SK-N-SH (cell line): Measurements from ENCODE around the gene PWP1. TPM values are rescaled to one million over a fixed set of nuclear protein-coding genes. Genes with fewer than 3 reads are reported as not detected.

ENCODE experiments used
- CTCF ChIA-PET: fragments of 300-600, 350-600 bp; formaldehyde crosslinking; extraction: SDS; loops from one replicate; lab custom pipeline; 2021; lab: Yijun Ruan, JAX
- POLR2A ChIA-PET: fragments of 350-600 bp; sonication (Branson Sonifier 250); formaldehyde crosslinking; extraction: SDS; loops from one replicate; lab custom pipeline; 2020; ENCODE audit warnings: antibody characterized with exemption, inconsistent platforms; lab: Yijun Ruan, JAX
- DNase-seq: peaks from one replicate; pipeline ENCODE4 v3.0.0; 2012
- H2AFZ ChIP-seq: fragments of 200-600 bp; sonication (generic); 2 replicates; pipeline ENCODE4 v1.8.1; 2016; ENCODE audit warnings: antibody characterized with exemption, mild to moderate bottlenecking, low read depth
- H3F3A ChIP-seq: fragments of 200-600 bp; sonication (generic); replicated peaks from 2 replicates; pipeline ENCODE3; 2016; ENCODE audit warnings: antibody characterized with exemption, mild to moderate bottlenecking; ENCODE audit not compliant: insufficient read depth
- H3K27ac ChIP-seq, 2 experiments: fragments of 200-500 bp in 1 of 2; fragments of 200-600 bp in 1 of 2; sonication (Bioruptor generic) in 1 of 2; sonication (generic), shearing (Covaris generic) in 1 of 2; 2 replicates each; pipeline versions ENCODE4 v1.5.1 to v1.6.1; 2014 to 2016; ENCODE audit warnings: low read depth in 2 of 2, inconsistent platforms in 1 of 2, low read length in 1 of 2, mild to moderate bottlenecking in 1 of 2, mixed read lengths in 1 of 2
- H3K27me3 ChIP-seq: fragments of 200-600 bp; sonication (generic), shearing (Covaris generic); 2 replicates; pipeline ENCODE4 v1.6.1; 2016; ENCODE audit warnings: mixed run types; ENCODE audit not compliant: insufficient read depth
- H3K36me3 ChIP-seq, 2 experiments: fragments of 200-500 bp in 1 of 2; fragments of 200-600 bp in 1 of 2; sonication (Bioruptor generic) in 1 of 2; sonication (generic) in 1 of 2; replicated peaks in 1 of 2; 2 replicates each; pipeline versions ENCODE3 to v1.5.1; 2014 to 2016; ENCODE audit warnings: low read length in 1 of 2, mild to moderate bottlenecking in 1 of 2; ENCODE audit not compliant: insufficient read depth in 2 of 2, control insufficient read depth in 1 of 2
- H3K4me1 ChIP-seq, 2 experiments: fragments of 200-500 bp in 1 of 2; fragments of 200-600 bp in 1 of 2; sonication (Bioruptor generic) in 1 of 2; sonication (generic), shearing (Covaris generic) in 1 of 2; 2 replicates each; pipeline versions ENCODE4 v1.5.1 to v1.6.1; 2014 to 2016; ENCODE audit warnings: low read depth in 1 of 2, low read length in 1 of 2, mixed run types in 1 of 2; ENCODE audit not compliant: insufficient read depth in 2 of 2, control insufficient read depth in 1 of 2
- H3K4me2 ChIP-seq: fragments of 200-600 bp; sonication (generic), shearing (Covaris generic); 2 replicates; pipeline ENCODE4 v1.6.1; 2017; ENCODE audit warnings: mixed run types
- H3K4me3 ChIP-seq, 2 experiments: fragments of 200-500 bp in 1 of 2; fragments of 200-600 bp in 1 of 2; sonication (Bioruptor generic) in 1 of 2; sonication (generic), shearing (Covaris generic) in 1 of 2; 2 replicates each; pipeline versions ENCODE4 v1.5.1 to v1.8.1; 2014 to 2016; ENCODE audit warnings: low read depth in 2 of 2, inconsistent platforms in 1 of 2, low read length in 1 of 2, mild to moderate bottlenecking in 1 of 2, mixed read lengths in 1 of 2, moderate library complexity in 1 of 2
- H3K79me2 ChIP-seq: fragments of 200-600 bp; sonication (generic); 2 replicates; pipeline ENCODE4 v1.8.1; 2017; ENCODE audit warnings: mild to moderate bottlenecking; ENCODE audit not compliant: insufficient read depth
- H3K9ac ChIP-seq: fragments of 200-600 bp; sonication (generic); 2 replicates; pipeline ENCODE4 v1.6.1; 2017; ENCODE audit warnings: mixed run types
- H3K9me2 ChIP-seq: fragments of 200-600 bp; sonication (generic); 2 replicates; pipeline ENCODE4 v1.6.1; 2017; ENCODE audit warnings: mixed run types
- H3K9me3 ChIP-seq: fragments of 200-600 bp; sonication (generic); 2 replicates; pipeline ENCODE4 v1.6.1; 2017; ENCODE audit warnings: mixed run types, mild to moderate bottlenecking, moderate library complexity
- H4K20me1 ChIP-seq: fragments of 200-600 bp; sonication (generic); 2 replicates; pipeline ENCODE4 v1.6.1; 2017; ENCODE audit warnings: mild to moderate bottlenecking, mixed run types; ENCODE audit not compliant: insufficient read depth
- ELF1 ChIP-seq: IDR thresholded peaks from 2 replicates; pipeline ENCODE4 v1.4.0; 2012
- EP300 ChIP-seq, 2 experiments: IDR thresholded peaks; 2 replicates each; pipeline versions ENCODE4 v1.4.0 to v1.6.1; 2012; ENCODE audit warnings: borderline replicate concordance in 1 of 2, low read depth in 1 of 2, low read length in 1 of 2
- FOXM1 ChIP-seq: IDR thresholded peaks from 2 replicates; pipeline ENCODE4 v1.4.0; 2012; ENCODE audit warnings: low read depth, mild to moderate bottlenecking
- JUND ChIP-seq: IDR thresholded peaks from 2 replicates; pipeline ENCODE4 v1.4.0; 2012
- MXI1 ChIP-seq: IDR thresholded peaks from 2 replicates; pipeline ENCODE4 v1.6.1; 2012; ENCODE audit warnings: mild to moderate bottlenecking, low read depth, low read length, improper control_type of control experiment
- NFIC ChIP-seq: IDR thresholded peaks from 2 replicates; pipeline ENCODE4 v1.4.0; 2012; ENCODE audit warnings: borderline replicate concordance
- RCOR1 ChIP-seq: fragments of 150-350 bp; IDR thresholded peaks from 2 replicates; pipeline ENCODE4 v1.6.1; 2017; ENCODE audit warnings: antibody characterized with exemption, low read length
- RFX5 ChIP-seq: IDR thresholded peaks from 2 replicates; pipeline ENCODE4 v1.6.1; 2012; ENCODE audit warnings: mild to moderate bottlenecking, improper control_type of control experiment, low read length
- SIN3A ChIP-seq: IDR thresholded peaks from 2 replicates; pipeline ENCODE4 v1.6.1; 2012; ENCODE audit warnings: low read depth, mild to moderate bottlenecking, low read length, moderate library complexity, borderline replicate concordance
- TAF1 ChIP-seq: IDR thresholded peaks from 2 replicates; pipeline ENCODE4 v1.6.1; 2012; ENCODE audit warnings: low read depth, mild to moderate bottlenecking, low read length, moderate library complexity, borderline replicate concordance
- TCF12 ChIP-seq: IDR thresholded peaks from 2 replicates; pipeline ENCODE4 v1.4.0; 2012
- TEAD4 ChIP-seq: IDR thresholded peaks from 2 replicates; pipeline ENCODE4 v1.4.0; 2012; ENCODE audit warnings: mild to moderate bottlenecking, borderline replicate concordance; ENCODE audit not compliant: insufficient read depth
- WGBS: methylation state at CpG from one replicate; pipeline ENCODE4 v1.1.6; 2017; ENCODE audit warnings: low lambda C conversion rate; 5-methylcytosine and 5-hydroxymethylcytosine counted together
- polyA plus RNA-seq, 3 experiments: library from polyadenylated mRNA; depleted of rRNA; stranded (reverse); fragments of >200 nt; gene quantifications; 2 replicates each; pipeline ENCODE4 v1.2.3, GENCODE V29; 2012
- TF ChIP-seq, protein P1 (sequence below): IDR thresholded peaks from 2 replicates; pipeline ENCODE4 v1.4.0; 2012; ENCODE audit warnings: low read depth, borderline replicate concordance
- TF ChIP-seq, protein P2 (sequence below): fragments of 200-600 bp; sonication (generic); IDR thresholded peaks from 2 replicates; pipeline ENCODE4 v1.6.1; 2017; ENCODE audit warnings: antibody characterized with exemption, mild to moderate bottlenecking, moderate library complexity
- TF ChIP-seq, protein P3 (sequence below): IDR thresholded peaks from 2 replicates; pipeline ENCODE4 v1.6.1; 2012; ENCODE audit warnings: mild to moderate bottlenecking, low read depth, low read length, moderate library complexity
- TF ChIP-seq, protein P4 (sequence below): IDR thresholded peaks from 2 replicates; pipeline ENCODE4 v1.4.0; 2012; ENCODE audit warnings: low read depth

Gene PWP1
- polyA plus RNA-seq, 1 of the 3 experiments (the other 2 are of a cell fraction): 129 TPM

DNA sequence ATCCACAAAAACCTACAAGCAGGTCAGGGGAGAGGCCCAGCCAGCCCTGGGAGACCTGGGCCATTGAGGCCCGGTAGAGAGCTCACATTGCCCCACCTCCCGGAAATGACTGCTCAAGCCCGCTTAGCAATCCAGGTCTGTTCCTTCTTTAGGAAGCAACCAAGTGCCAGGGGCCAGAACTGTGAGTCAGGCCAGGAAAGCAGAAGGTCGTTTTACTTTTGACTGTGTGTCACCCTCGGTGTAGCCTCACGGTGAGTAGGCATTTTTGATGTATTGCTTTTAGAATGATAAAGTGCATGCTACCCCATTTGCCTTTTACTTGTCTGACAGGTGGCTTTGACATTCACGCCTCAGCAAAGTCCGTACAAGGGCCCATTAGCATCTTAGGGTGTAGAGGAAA is 25.4 kb upstream of the PWP1 start:
- Histone ChIP-seq H3K79me2 (no peaks in the 10 kb centered on the region), H3K27me3 (no peaks in the 10 kb centered on the region), H3K9ac (no peak overlapping the region), H3K36me3 (no peaks in the 10 kb centered on the region), H3K4me1 (peaks cover 0 to 11% of the 10 kb centered on the region in 2 experiments; a peak in 1 of 4 replicates), H3K9me2 (no peaks in the 10 kb centered on the region), H3K4me2 (no peak overlapping the region), H3F3A (no peaks in the 10 kb centered on the region), H4K20me1 (no peaks in the 10 kb centered on the region), H3K4me3 (no peak overlapping the region), H3K27ac (no peak overlapping the region), H2AFZ (no peak overlapping the region), H3K9me3 (no peaks in the 10 kb centered on the region)
- DNase-seq: no peak
- 67% methylated on average over 8 of the region's 8 CpGs for WGBS
- ChIA-PET POLR2A (no interaction called here), CTCF (interaction anchor here (1.0 to 1.6 kb wide), 2 partner anchors 22 to 528 kb away, joined by 3 to 4 read pairs; no protein-coding TSS in a partner anchor)
- TF ChIP-seq RFX5: no peak
- TF ChIP-seq TCF12: no peak
- TF ChIP-seq, protein P1, sequence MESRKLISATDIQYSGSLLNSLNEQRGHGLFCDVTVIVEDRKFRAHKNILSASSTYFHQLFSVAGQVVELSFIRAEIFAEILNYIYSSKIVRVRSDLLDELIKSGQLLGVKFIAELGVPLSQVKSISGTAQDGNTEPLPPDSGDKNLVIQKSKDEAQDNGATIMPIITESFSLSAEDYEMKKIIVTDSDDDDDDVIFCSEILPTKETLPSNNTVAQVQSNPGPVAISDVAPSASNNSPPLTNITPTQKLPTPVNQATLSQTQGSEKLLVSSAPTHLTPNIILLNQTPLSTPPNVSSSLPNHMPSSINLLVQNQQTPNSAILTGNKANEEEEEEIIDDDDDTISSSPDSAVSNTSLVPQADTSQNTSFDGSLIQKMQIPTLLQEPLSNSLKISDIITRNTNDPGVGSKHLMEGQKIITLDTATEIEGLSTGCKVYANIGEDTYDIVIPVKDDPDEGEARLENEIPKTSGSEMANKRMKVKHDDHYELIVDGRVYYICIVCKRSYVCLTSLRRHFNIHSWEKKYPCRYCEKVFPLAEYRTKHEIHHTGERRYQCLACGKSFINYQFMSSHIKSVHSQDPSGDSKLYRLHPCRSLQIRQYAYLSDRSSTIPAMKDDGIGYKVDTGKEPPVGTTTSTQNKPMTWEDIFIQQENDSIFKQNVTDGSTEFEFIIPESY: no peak
- no peak for TF ChIP-seq EP300 (IDR thresholded peaks at IDR 0.05; ENCODE audit: borderline replicate concordance in 1 of 2, low read depth in 1 of 2, low read length in 1 of 2)
- TF ChIP-seq, protein P2, sequence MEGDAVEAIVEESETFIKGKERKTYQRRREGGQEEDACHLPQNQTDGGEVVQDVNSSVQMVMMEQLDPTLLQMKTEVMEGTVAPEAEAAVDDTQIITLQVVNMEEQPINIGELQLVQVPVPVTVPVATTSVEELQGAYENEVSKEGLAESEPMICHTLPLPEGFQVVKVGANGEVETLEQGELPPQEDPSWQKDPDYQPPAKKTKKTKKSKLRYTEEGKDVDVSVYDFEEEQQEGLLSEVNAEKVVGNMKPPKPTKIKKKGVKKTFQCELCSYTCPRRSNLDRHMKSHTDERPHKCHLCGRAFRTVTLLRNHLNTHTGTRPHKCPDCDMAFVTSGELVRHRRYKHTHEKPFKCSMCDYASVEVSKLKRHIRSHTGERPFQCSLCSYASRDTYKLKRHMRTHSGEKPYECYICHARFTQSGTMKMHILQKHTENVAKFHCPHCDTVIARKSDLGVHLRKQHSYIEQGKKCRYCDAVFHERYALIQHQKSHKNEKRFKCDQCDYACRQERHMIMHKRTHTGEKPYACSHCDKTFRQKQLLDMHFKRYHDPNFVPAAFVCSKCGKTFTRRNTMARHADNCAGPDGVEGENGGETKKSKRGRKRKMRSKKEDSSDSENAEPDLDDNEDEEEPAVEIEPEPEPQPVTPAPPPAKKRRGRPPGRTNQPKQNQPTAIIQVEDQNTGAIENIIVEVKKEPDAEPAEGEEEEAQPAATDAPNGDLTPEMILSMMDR: no peak
- TF ChIP-seq ELF1: no peak
- no peak for TF ChIP-seq JUND
- no peak for TF ChIP-seq RCOR1
- no peak for TF ChIP-seq NFIC
- TF ChIP-seq MXI1: no peak
- TF ChIP-seq FOXM1: no peak
- TF ChIP-seq, protein P3, sequence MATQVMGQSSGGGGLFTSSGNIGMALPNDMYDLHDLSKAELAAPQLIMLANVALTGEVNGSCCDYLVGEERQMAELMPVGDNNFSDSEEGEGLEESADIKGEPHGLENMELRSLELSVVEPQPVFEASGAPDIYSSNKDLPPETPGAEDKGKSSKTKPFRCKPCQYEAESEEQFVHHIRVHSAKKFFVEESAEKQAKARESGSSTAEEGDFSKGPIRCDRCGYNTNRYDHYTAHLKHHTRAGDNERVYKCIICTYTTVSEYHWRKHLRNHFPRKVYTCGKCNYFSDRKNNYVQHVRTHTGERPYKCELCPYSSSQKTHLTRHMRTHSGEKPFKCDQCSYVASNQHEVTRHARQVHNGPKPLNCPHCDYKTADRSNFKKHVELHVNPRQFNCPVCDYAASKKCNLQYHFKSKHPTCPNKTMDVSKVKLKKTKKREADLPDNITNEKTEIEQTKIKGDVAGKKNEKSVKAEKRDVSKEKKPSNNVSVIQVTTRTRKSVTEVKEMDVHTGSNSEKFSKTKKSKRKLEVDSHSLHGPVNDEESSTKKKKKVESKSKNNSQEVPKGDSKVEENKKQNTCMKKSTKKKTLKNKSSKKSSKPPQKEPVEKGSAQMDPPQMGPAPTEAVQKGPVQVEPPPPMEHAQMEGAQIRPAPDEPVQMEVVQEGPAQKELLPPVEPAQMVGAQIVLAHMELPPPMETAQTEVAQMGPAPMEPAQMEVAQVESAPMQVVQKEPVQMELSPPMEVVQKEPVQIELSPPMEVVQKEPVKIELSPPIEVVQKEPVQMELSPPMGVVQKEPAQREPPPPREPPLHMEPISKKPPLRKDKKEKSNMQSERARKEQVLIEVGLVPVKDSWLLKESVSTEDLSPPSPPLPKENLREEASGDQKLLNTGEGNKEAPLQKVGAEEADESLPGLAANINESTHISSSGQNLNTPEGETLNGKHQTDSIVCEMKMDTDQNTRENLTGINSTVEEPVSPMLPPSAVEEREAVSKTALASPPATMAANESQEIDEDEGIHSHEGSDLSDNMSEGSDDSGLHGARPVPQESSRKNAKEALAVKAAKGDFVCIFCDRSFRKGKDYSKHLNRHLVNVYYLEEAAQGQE: no peak
- TF ChIP-seq SIN3A: no peak
- no peak for TF ChIP-seq TEAD4
- TF ChIP-seq TAF1: no peak
- TF ChIP-seq, protein P4, sequence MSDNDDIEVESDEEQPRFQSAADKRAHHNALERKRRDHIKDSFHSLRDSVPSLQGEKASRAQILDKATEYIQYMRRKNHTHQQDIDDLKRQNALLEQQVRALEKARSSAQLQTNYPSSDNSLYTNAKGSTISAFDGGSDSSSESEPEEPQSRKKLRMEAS: no peak
